HL-60 (cell line): ENCODE results near the gene KCND2.

Experiments used
- DNase-seq, 2 experiments: peaks; one replicate each; pipeline ENCODE4 v3.0.0-alpha.2; 2010 to 2020; ENCODE audit warnings: low read depth in 1 of 2, low spot score in 1 of 2
- H3K27ac ChIP-seq: fragments of 250-450 bp; sonication (Bioruptor Pico); replicated peaks from 2 replicates; pipeline ENCODE4 v1.5.1; 2020; ENCODE audit warnings: mild to moderate bottlenecking, moderate library complexity
- H3K27me3 ChIP-seq: fragments of 250-450 bp; sonication (Bioruptor Pico); 2 replicates; pipeline ENCODE4 v1.5.1; 2021; ENCODE audit warnings: mild to moderate bottlenecking, moderate library complexity; ENCODE audit not compliant: insufficient read depth, poor library complexity, severe bottlenecking
- H3K4me3 ChIP-seq: replicated peaks from 2 replicates; pipeline ENCODE4 v1.5.1; 2011; ENCODE audit warnings: mild to moderate bottlenecking, control low read depth, low read length; ENCODE audit not compliant: insufficient read depth
- CTCF ChIP-seq: IDR thresholded peaks from one replicate; pipeline ENCODE4 v1.5.1; 2011; ENCODE audit warnings: low read length, control low read depth, inconsistent platforms; ENCODE audit not compliant: insufficient read depth
- GABPA ChIP-seq: IDR thresholded peaks from 2 replicates; pipeline ENCODE4 v1.6.1; 2012; ENCODE audit warnings: low read depth
- POLR2AphosphoS5 ChIP-seq: IDR thresholded peaks from 2 replicates; pipeline ENCODE4 v1.6.1; 2012; ENCODE audit warnings: low read depth
- REST ChIP-seq: IDR thresholded peaks from 2 replicates; pipeline ENCODE4 v1.6.1; 2012; ENCODE audit warnings: low read depth; ENCODE audit not compliant: insufficient replicate concordance
- SPI1 ChIP-seq: IDR thresholded peaks from 2 replicates; pipeline ENCODE4 v1.6.1; 2012; ENCODE audit warnings: low read depth, mild to moderate bottlenecking, borderline replicate concordance

Gene KCND2

GRCh38 chr7:120304674-120305073 lies 31.7 kb downstream of the KCND2 start:
- no peak for DNase-seq
- Histone ChIP-seq H3K27ac (no peak overlapping the region), H3K4me3 (no peak overlapping the region), H3K27me3 (no peaks in the 10 kb centered on the region)
- TF ChIP-seq REST (no peak), GABPA (no peak), POLR2AphosphoS5 (no peak), CTCF (no peak)

- TF ChIP-seq GABPA (no peak), REST (no peak), CTCF (no peak), SPI1 (no peak), POLR2AphosphoS5 (no peak)
- DNase-seq = no peak
- H3K27ac ChIP-seq = no peak overlapping the region
- no peak overlapping the region for H3K4me3 ChIP-seq
- H3K27me3 ChIP-seq = no peaks in the 10 kb centered on the region
Measured at GRCh38 chr7:120307991-120308545, 35.1 kb downstream of the KCND2 start.

GRCh38 chr7:120311028-120311788 lies 38.2 kb downstream of the KCND2 start:
- TF ChIP-seq GABPA = no peak
- TF ChIP-seq POLR2AphosphoS5 = no peak
- no peak for TF ChIP-seq CTCF
- no peak for TF ChIP-seq REST
- TF ChIP-seq SPI1 = no peak
- Histone ChIP-seq H3K27ac (no peak overlapping the region), H3K27me3 (no peaks in the 10 kb centered on the region), H3K4me3 (no peak overlapping the region)
- no peak for DNase-seq
